AG04449 (cell line): Measurements from ENCODE around the gene LRBA.

Experiments
- CTCF ChIA-PET: fragments of 350-600 bp; formaldehyde crosslinking; extraction: SDS; loops from one replicate; lab custom pipeline; 2021; ENCODE audit warnings: antibody characterized with exemption; lab: Yijun Ruan, JAX
- POLR2A ChIA-PET: fragments of 400-600, 350-600 bp; formaldehyde crosslinking; extraction: SDS; loops from one replicate; lab custom pipeline; 2020; ENCODE audit warnings: antibody characterized with exemption, inconsistent platforms; lab: Yijun Ruan, JAX
- DNase-seq: peaks from one replicate; pipeline ENCODE4 v3.0.0-alpha.2; 2010; ENCODE audit warnings: low read depth, low spot score
- H3K4me3 ChIP-seq: 2 replicates; pipeline ENCODE4 v1.5.1; 2011; ENCODE audit warnings: low read depth, mild to moderate bottlenecking, control low read depth, low read length
- CTCF ChIP-seq: IDR thresholded peaks from one replicate; pipeline ENCODE4 v1.5.1; 2011; ENCODE audit warnings: mild to moderate bottlenecking, moderate library complexity, low read length, control low read depth, inconsistent platforms; ENCODE audit not compliant: insufficient read depth; ENCODE audit errors: missing control alignments

Gene LRBA

GRCh38 chr4:150582146-150582872 is 432.8 kb downstream of the LRBA start, which contains the start of gene MAB21L2:
Gene MAB21L2, plus strand, starts transcription at chr4:150582151. Its CDS starts 879 bp downstream, at chr4:150583030.
- H3K4me3 ChIP-seq, result peak within 1 kb of the TSS; percentile 77
- no peak for TF ChIP-seq CTCF
- no peak for DNase-seq
- ChIA-PET CTCF (interaction anchor here (0.9 to 1.3 kb wide), 3 partner anchors 11 to 573 kb away, joined by 3 read pairs; no protein-coding TSS in a partner anchor), POLR2A (no interaction called here)

GRCh38 chr4:150581641-150582051 is 433.4 kb downstream of the LRBA start:
- H3K4me3 ChIP-seq, result peak overlapping the region; percentile 77
- DNase-seq, result peak; percentile 69
- ChIA-PET POLR2A (interaction anchor here (0.6 to 1.0 kb wide), 2 partner anchors 316 to 332 kb away, joined by 3 to 5 read pairs; no protein-coding TSS in a partner anchor), CTCF (no interaction called here)
- no peak for TF ChIP-seq CTCF

GRCh38 chr4:150581056-150581605 is 434.0 kb downstream of the LRBA start:
- ChIA-PET POLR2A (interaction anchor here (0.6 to 1.0 kb wide), 2 partner anchors 315 to 332 kb away, joined by 3 to 5 read pairs; no protein-coding TSS in a partner anchor), CTCF (interaction anchor here (1.3 kb wide), 1 partner anchor 12 kb away, joined by 5 read pairs; no protein-coding TSS in a partner anchor)
- H3K4me3 ChIP-seq, result peak overlapping the region; percentile 77
- TF ChIP-seq CTCF, result no peak
- DNase-seq, result no peak

GRCh38 chr4:150580306-150580705 is 434.8 kb downstream of the LRBA start:
- no peak for TF ChIP-seq CTCF
- POLR2A ChIA-PET, result no interaction called here
- CTCF ChIA-PET, result interaction anchor here (1.3 to 2.6 kb wide), 2 partner anchors 13 to 287 kb away, joined by 5 to 7 read pairs; no protein-coding TSS in a partner anchor
- H3K4me3 ChIP-seq, result peak overlapping the region; percentile 61
- no peak for DNase-seq

GRCh38 chr4:150579551-150580234 is 435.4 kb downstream of the LRBA start:
- CTCF ChIA-PET, result interaction anchor here (0.9 to 2.6 kb wide), 4 partner anchors 10 to 288 kb away, joined by 4 to 7 read pairs (median 5); no protein-coding TSS in a partner anchor
- H3K4me3 ChIP-seq, result peak overlapping the region; percentile 61
- POLR2A ChIA-PET, result interaction anchor here (0.7 kb wide), 1 partner anchor 339 kb away, joined by 3 read pairs; no protein-coding TSS in a partner anchor
- no peak for TF ChIP-seq CTCF
- DNase-seq, result no peak
